Bronchial epithelial cell (primary cell): ENCODE measurements around the gene WDPCP. TPM values are rescaled to one million over a fixed set of nuclear protein-coding genes. Genes with fewer than 3 reads are reported as not detected.

Experiments
- DNase-seq: peaks from one replicate; pipeline ENCODE4 v3.0.0-alpha.2; 2010; ENCODE audit warnings: low read depth
- FAIRE-seq: peaks from 2 replicates; lab custom pipeline; 2011; peaks lifted over from hg19 to GRCh38; lab: Jason Lieb, UNC
- H3K27me3 ChIP-seq: 2 replicates; pipeline ENCODE4 v1.5.1; 2011; ENCODE audit warnings: low read length; ENCODE audit not compliant: control insufficient read depth, insufficient read depth
- H3K36me3 ChIP-seq: 2 replicates; pipeline ENCODE4 v1.5.1; 2011; ENCODE audit warnings: low read length; ENCODE audit not compliant: control insufficient read depth, insufficient read depth
- H3K4me3 ChIP-seq: 2 replicates; pipeline ENCODE4 v1.5.1; 2011; ENCODE audit warnings: mild to moderate bottlenecking, low read depth, low read length, control low read depth
- CTCF ChIP-seq: IDR thresholded peaks from 2 replicates; pipeline ENCODE4 v1.5.1; 2011; ENCODE audit warnings: mild to moderate bottlenecking, moderate library complexity, low read length, control low read depth, inconsistent platforms; ENCODE audit not compliant: insufficient read depth, severe bottlenecking
- total RNA-seq: library from RNA; depleted of rRNA; stranded (reverse); fragments of >200 nt; gene quantifications from 2 replicates; pipeline ENCODE4 v1.2.1, GENCODE V29; 2014

WDPCP gene
- total RNA-seq, 1 donor from 2014 or later, result 3.2 TPM

GRCh38 chr2:63622751-63623150, 34.5 kb upstream of the WDPCP start:
- no peak for FAIRE-seq
- Histone ChIP-seq H3K4me3 (no peak overlapping the region), H3K36me3 (no peaks in the 10 kb centered on the region), H3K27me3 (no peaks in the 10 kb centered on the region)
- TF ChIP-seq CTCF, result no peak
- DNase-seq, result no peak

- FAIRE-seq, result no peak
- Histone ChIP-seq H3K27me3 (no peaks in the 10 kb centered on the region), H3K4me3 (no peak overlapping the region), H3K36me3 (no peaks in the 10 kb centered on the region)
- no peak for TF ChIP-seq CTCF
- no peak for DNase-seq
Measured at GRCh38 chr2:63619328-63619727, 31.1 kb upstream of the WDPCP start.

GRCh38 chr2:63617366-63617765, 29.1 kb upstream of the WDPCP start:
- FAIRE-seq, result no peak
- no peak for DNase-seq
- no peaks in the 10 kb centered on the region for H3K36me3 ChIP-seq
- no peaks in the 10 kb centered on the region for H3K27me3 ChIP-seq
- no peak overlapping the region for H3K4me3 ChIP-seq
- TF ChIP-seq CTCF, result no peak

- DNase-seq (peak; percentile 79), FAIRE-seq (no peak)
- no peaks in the 10 kb centered on the region for H3K36me3 ChIP-seq
- no peak overlapping the region for H3K4me3 ChIP-seq
- no peak for TF ChIP-seq CTCF
- H3K27me3 ChIP-seq, result no peaks in the 10 kb centered on the region
Measured at GRCh38 chr2:63614983-63615945, 27.0 kb upstream of the WDPCP start.

GRCh38 chr2:63614448-63614968, 26.2 kb upstream of the WDPCP start:
- no peaks in the 10 kb centered on the region for H3K36me3 ChIP-seq
- no peaks in the 10 kb centered on the region for H3K27me3 ChIP-seq
- FAIRE-seq, result no peak
- H3K4me3 ChIP-seq, result no peak overlapping the region
- peak; percentile 85 for DNase-seq
- TF ChIP-seq CTCF, result no peak
